HepG2 (cell line): ENCODE data around the gene CIBAR2. TPM values are rescaled to one million over a fixed set of nuclear protein-coding genes. Genes with fewer than 3 reads are reported as not detected.

Source experiments
- BCL6 ChIP-seq: IDR thresholded peaks from 2 replicates; pipeline ENCODE4 v1.6.1; 2016; ENCODE audit warnings: missing genetic modification reagents, missing compliant biosample characterization
- CHCHD3 ChIP-seq: sonication (generic); formaldehyde crosslinking; IDR thresholded peaks from 2 replicates; pipeline ENCODE4 v1.8.0; 2022; ENCODE audit warnings: mild to moderate bottlenecking, missing genetic modification reagents, moderate library complexity
- ELF1 ChIP-seq: sonication (generic); formaldehyde crosslinking; IDR thresholded peaks from 2 replicates; pipeline ENCODE4 v1.4.0; 2020; ENCODE audit warnings: missing genetic modification reagents
- EP300 ChIP-seq, 3 experiments: sonication (generic) in 1 of 3; formaldehyde crosslinking in 1 of 3; IDR thresholded peaks; 2 replicates each; pipeline versions ENCODE4 v1.5.1 to v1.6.1; 2011 to 2020; ENCODE audit warnings: low read depth in 2 of 3, low read length in 2 of 3, borderline replicate concordance in 1 of 3, improper control_type of control experiment in 1 of 3, mild to moderate bottlenecking in 1 of 3, missing genetic modification reagents in 1 of 3, moderate library complexity in 1 of 3
- KDM6A ChIP-seq: IDR thresholded peaks from 2 replicates; pipeline ENCODE4 v1.6.1; 2016; ENCODE audit warnings: low read depth
- MAFF ChIP-seq: IDR thresholded peaks from 2 replicates; pipeline ENCODE4 v1.6.1; 2011; ENCODE audit warnings: low read depth, low read length, improper control_type of control experiment
- MTF1 ChIP-seq: sonication (generic); formaldehyde crosslinking; IDR thresholded peaks from 2 replicates; pipeline ENCODE4 v1.5.0; 2020; ENCODE audit warnings: missing genetic modification reagents
- SMAD9 ChIP-seq: sonication (generic); formaldehyde crosslinking; IDR thresholded peaks from 2 replicates; pipeline ENCODE4 v1.5.1; 2020; ENCODE audit warnings: mild to moderate bottlenecking, missing genetic modification reagents
- TAF15 ChIP-seq: fragments of 200-400 bp; formaldehyde crosslinking; IDR thresholded peaks from one replicate; pipeline ENCODE4 v1.6.1; 2018; ENCODE audit warnings: mild to moderate bottlenecking, low read depth, low read length; ENCODE audit not compliant: poor library complexity, severe bottlenecking
- ZNF296 ChIP-seq: sonication (generic); formaldehyde crosslinking; conservative IDR thresholded peaks from 2 replicates; pipeline ENCODE4 v1.5.0; 2020; ENCODE audit warnings: mild to moderate bottlenecking, missing genetic modification reagents
- ZNF572 ChIP-seq: sonication (generic); formaldehyde crosslinking; IDR thresholded peaks from 2 replicates; pipeline ENCODE4 v1.5.1; 2020; ENCODE audit warnings: mild to moderate bottlenecking, missing genetic modification reagents
- polyA plus RNA-seq, 8 experiments: library from polyadenylated mRNA; depleted of rRNA in 3 of 8; stranded (reverse) in 7 of 8; unstranded in 1 of 8; fragments of >200 nt; fragmentation: Illumina TruSeq in 4 of 8; extraction: Trizol in 4 of 8; gene quantifications; 2 replicates each; pipeline versions ENCODE4 v1.2.1 to v1.2.3, GENCODE V29; 2011 to 2016; ENCODE audit warnings: low read depth in 4 of 8, missing spikeins in 1 of 8, mixed read lengths in 1 of 8; ENCODE audit not compliant: insufficient read depth in 1 of 8
- total RNA-seq, 5 experiments: library from RNA; depleted of rRNA; stranded (reverse); fragments of >200 nt; fragmentation: Illumina TruSeq; extraction: Trizol; gene quantifications; 2 replicates each; pipeline ENCODE4 v1.2.3, GENCODE V29; 2016; ENCODE audit warnings: low read depth in 1 of 5
- TF ChIP-seq, protein P1 (sequence below): sonication (generic); formaldehyde crosslinking; IDR thresholded peaks from 2 replicates; pipeline ENCODE4 v1.8.1; 2023; ENCODE audit warnings: missing genetic modification reagents, mild to moderate bottlenecking, borderline replicate concordance
- TF ChIP-seq, protein P2 (sequence below): sonication (generic); formaldehyde crosslinking; IDR thresholded peaks from 2 replicates; pipeline ENCODE4 v1.4.0; 2020; ENCODE audit warnings: missing genetic modification reagents
- TF ChIP-seq, protein P3 (sequence below): sonication (generic); formaldehyde crosslinking; IDR thresholded peaks from 2 replicates; pipeline ENCODE4 v1.4.0; 2020; ENCODE audit warnings: low read depth, missing genetic modification reagents
- TF ChIP-seq, protein P4 (sequence below): sonication (generic); formaldehyde crosslinking; conservative IDR thresholded peaks from 2 replicates; pipeline ENCODE4 v1.4.0; 2020; ENCODE audit warnings: missing genetic modification reagents
- TF ChIP-seq, protein P5 (sequence below): sonication (generic); formaldehyde crosslinking; IDR thresholded peaks from 2 replicates; pipeline ENCODE4 v1.4.0; 2020; ENCODE audit warnings: missing genetic modification reagents, mild to moderate bottlenecking, borderline replicate concordance

CIBAR2 gene
- total and polyA plus RNA-seq, 2 of the 13 experiments (the other 11 are each of a cell fraction or from before 2014, with no cell fraction given) = not detected

DNA sequence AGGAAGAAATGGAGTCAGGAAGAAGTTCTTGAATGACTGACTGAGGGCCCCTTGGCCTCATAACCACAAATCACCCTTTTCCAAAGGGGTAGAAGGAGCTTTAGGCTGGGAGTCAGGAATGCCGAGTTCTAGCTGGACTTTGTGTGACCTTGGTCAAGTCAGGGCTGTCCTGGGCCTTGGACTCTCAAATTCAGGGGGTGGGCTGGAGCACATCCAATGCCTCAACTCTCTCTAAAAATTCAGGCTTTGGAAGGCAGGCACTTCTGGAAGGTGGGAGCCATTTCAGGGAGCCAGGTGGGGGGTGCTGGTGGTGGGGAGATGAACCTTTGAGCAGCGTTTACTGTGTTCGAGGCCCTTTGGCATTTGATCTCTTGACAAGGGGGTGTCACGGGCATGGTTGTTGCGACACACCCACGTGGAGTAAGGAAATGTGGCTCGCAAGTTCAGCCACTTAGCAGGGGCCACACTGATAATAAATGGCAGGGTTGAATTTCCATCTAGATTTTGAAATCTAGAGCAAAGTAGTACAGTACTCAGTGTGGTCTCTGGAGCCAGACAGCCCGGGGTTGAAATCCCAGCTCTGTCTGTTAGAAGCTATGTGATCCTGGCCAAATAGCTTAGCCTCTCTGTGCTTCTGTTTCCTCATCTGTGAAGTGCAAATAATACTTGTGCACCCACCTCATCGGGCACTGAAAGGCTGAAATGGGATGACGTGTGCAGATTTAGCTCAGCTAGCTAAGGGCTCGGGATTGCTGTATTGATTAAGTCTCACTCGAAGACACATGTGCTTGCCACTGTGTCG, 47.1 kb upstream of the CIBAR2 start (continued):
- TF ChIP-seq, protein P1, sequence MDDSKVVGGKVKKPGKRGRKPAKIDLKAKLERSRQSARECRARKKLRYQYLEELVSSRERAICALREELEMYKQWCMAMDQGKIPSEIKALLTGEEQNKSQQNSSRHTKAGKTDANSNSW (CRISPR knock-in tag) = no peak
- TF ChIP-seq SMAD9 (CRISPR knock-in tag) (no peak; the same call in 1 of the 2 replicates), ELF1 (CRISPR knock-in tag) (no peak; the same call in 1 of the 2 replicates), CHCHD3 (CRISPR knock-in tag) (no peak), MTF1 (CRISPR knock-in tag) (no peak), BCL6 (CRISPR knock-in tag) (peak; percentile 20; the same call in 1 of the 2 replicates), ZNF296 (0 out of 2 replicates have a peak, but pooled peaks have one; percentile 68), ZNF572 (CRISPR knock-in tag) (no peak; the same call in 1 of the 2 replicates), MAFF (peak; percentile 82), KDM6A (peak; percentile 57), EP300 (IDR thresholded peaks at IDR 0.05; ENCODE audit: low read depth in 2 of 2, low read length in 2 of 2) (peak; percentile 33 to 69; a peak in 3 of 4 replicates), EP300 (CRISPR knock-in tag; IDR thresholded peaks at IDR 0.05; ENCODE audit: borderline replicate concordance) (no peak; the same call in 1 of the 2 replicates), TAF15 (no peak)
- TF ChIP-seq, protein P2, sequence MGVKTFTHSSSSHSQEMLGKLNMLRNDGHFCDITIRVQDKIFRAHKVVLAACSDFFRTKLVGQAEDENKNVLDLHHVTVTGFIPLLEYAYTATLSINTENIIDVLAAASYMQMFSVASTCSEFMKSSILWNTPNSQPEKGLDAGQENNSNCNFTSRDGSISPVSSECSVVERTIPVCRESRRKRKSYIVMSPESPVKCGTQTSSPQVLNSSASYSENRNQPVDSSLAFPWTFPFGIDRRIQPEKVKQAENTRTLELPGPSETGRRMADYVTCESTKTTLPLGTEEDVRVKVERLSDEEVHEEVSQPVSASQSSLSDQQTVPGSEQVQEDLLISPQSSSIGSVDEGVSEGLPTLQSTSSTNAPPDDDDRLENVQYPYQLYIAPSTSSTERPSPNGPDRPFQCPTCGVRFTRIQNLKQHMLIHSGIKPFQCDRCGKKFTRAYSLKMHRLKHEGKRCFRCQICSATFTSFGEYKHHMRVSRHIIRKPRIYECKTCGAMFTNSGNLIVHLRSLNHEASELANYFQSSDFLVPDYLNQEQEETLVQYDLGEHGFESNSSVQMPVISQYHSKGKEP (CRISPR knock-in tag) = no peak
- TF ChIP-seq, protein P3, sequence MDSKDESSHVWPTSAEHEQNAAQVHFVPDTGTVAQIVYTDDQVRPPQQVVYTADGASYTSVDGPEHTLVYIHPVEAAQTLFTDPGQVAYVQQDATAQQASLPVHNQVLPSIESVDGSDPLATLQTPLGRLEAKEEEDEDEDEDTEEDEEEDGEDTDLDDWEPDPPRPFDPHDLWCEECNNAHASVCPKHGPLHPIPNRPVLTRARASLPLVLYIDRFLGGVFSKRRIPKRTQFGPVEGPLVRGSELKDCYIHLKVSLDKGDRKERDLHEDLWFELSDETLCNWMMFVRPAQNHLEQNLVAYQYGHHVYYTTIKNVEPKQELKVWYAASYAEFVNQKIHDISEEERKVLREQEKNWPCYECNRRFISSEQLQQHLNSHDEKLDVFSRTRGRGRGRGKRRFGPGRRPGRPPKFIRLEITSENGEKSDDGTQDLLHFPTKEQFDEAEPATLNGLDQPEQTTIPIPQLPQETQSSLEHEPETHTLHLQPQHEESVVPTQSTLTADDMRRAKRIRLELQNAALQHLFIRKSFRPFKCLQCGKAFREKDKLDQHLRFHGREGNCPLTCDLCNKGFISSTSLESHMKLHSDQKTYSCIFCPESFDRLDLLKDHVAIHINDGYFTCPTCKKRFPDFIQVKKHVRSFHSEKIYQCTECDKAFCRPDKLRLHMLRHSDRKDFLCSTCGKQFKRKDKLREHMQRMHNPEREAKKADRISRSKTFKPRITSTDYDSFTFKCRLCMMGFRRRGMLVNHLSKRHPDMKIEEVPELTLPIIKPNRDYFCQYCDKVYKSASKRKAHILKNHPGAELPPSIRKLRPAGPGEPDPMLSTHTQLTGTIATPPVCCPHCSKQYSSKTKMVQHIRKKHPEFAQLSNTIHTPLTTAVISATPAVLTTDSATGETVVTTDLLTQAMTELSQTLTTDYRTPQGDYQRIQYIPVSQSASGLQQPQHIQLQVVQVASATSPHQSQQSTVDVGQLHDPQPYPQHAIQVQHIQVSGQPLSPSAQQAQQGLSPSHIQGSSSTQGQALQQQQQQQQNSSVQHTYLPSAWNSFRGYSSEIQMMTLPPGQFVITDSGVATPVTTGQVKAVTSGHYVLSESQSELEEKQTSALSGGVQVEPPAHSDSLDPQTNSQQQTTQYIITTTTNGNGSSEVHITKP = peak; percentile 61; the same call in 1 of the 2 replicates
- TF ChIP-seq, protein P4, sequence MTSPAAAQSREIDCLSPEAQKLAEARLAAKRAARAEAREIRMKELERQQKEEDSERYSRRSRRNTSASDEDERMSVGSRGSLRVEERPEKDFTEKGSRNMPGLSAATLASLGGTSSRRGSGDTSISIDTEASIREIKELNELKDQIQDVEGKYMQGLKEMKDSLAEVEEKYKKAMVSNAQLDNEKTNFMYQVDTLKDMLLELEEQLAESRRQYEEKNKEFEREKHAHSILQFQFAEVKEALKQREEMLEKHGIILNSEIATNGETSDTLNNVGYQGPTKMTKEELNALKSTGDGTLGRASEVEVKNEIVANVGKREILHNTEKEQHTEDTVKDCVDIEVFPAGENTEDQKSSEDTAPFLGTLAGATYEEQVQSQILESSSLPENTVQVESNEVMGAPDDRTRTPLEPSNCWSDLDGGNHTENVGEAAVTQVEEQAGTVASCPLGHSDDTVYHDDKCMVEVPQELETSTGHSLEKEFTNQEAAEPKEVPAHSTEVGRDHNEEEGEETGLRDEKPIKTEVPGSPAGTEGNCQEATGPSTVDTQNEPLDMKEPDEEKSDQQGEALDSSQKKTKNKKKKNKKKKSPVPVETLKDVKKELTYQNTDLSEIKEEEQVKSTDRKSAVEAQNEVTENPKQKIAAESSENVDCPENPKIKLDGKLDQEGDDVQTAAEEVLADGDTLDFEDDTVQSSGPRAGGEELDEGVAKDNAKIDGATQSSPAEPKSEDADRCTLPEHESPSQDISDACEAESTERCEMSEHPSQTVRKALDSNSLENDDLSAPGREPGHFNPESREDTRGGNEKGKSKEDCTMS (CRISPR knock-in tag) = no peak
- TF ChIP-seq, protein P5, sequence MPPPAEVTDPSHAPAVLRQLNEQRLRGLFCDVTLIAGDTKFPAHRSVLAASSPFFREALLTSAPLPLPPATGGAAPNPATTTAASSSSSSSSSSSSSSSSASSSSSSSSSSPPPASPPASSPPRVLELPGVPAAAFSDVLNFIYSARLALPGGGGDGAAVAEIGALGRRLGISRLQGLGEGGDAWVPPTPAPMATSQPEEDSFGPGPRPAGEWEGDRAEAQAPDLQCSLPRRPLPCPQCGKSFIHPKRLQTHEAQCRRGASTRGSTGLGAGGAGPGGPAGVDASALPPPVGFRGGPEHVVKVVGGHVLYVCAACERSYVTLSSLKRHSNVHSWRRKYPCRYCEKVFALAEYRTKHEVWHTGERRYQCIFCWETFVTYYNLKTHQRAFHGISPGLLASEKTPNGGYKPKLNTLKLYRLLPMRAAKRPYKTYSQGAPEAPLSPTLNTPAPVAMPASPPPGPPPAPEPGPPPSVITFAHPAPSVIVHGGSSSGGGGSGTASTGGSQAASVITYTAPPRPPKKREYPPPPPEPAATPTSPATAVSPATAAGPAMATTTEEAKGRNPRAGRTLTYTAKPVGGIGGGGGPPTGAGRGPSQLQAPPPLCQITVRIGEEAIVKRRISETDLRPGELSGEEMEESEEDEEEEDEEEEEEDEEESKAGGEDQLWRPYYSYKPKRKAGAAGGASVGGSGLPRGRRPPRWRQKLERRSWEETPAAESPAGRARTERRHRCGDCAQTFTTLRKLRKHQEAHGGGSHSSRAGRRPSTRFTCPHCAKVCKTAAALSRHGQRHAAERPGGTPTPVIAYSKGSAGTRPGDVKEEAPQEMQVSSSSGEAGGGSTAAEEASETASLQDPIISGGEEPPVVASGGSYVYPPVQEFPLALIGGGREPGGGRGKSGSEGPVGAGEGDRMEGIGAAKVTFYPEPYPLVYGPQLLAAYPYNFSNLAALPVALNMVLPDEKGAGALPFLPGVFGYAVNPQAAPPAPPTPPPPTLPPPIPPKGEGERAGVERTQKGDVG (CRISPR knock-in tag) = no peak
